ENCODE results near the gene COPS4.
"Not testable (repeated sequence)": the region's sequence is repeated elsewhere in the genome, so short reads cannot be mapped to it uniquely, and the experiment has no call there.

COPS4 gene

GRCh38 chr4:83024233-83024632 lies 10.8 kb upstream of the COPS4 start:
- DNase-seq, result no peak

GRCh38 chr4:83025563-83025962 lies 9.4 kb upstream of the COPS4 start:
- DNase-seq, result no peak

GRCh38 chr4:83028976-83029375 lies 6.0 kb upstream of the COPS4 start:
- DNase-seq, result no peak

GRCh38 chr4:83029688-83030087 lies 5.3 kb upstream of the COPS4 start:
- DNase-seq, result no peak

GRCh38 chr4:83036991-83037665 lies 2.1 kb downstream of the COPS4 start:
- no peak for DNase-seq

- DNase-seq, result no peak
These were observed 5.3 kb downstream of the COPS4 start for GRCh38 chr4:83040269-83040668.

- DNase-seq, result not testable (repeated sequence)
These were observed 8.2 kb downstream of the COPS4 start for GRCh38 chr4:83043157-83043556.

- DNase-seq, result no peak
These were observed 8.9 kb downstream of the COPS4 start for GRCh38 chr4:83043801-83044407.

GRCh38 chr4:83046693-83047473 lies 11.9 kb downstream of the COPS4 start:
- no peak for DNase-seq

GRCh38 chr4:83048781-83049180 lies 13.8 kb downstream of the COPS4 start:
- not testable (repeated sequence) for DNase-seq

- no peak for DNase-seq
These were observed 19.9 kb downstream of the COPS4 start for GRCh38 chr4:83054928-83055327.

GRCh38 chr4:83062739-83063138 lies 27.8 kb downstream of the COPS4 start:
- DNase-seq, result no peak

GRCh38 chr4:83065266-83065665 lies 30.3 kb downstream of the COPS4 start:
- no peak for DNase-seq

GRCh38 chr4:83067058-83067639 lies 32.2 kb downstream of the COPS4 start:
- no peak for DNase-seq

- no peak for DNase-seq
These were observed 36.1 kb downstream of the COPS4 start for GRCh38 chr4:83071116-83071515.

- DNase-seq, result peak; percentile 89
These were observed 39.2 kb downstream of the COPS4 start for GRCh38 chr4:83074086-83074704.

- DNase-seq, result peak; percentile 60
These were observed 39.8 kb downstream of the COPS4 start for GRCh38 chr4:83074783-83075182.

GRCh38 chr4:83075311-83076095 lies 40.5 kb downstream of the COPS4 start:
- DNase-seq, result no peak

GRCh38 chr4:83080561-83080960 lies 45.6 kb downstream of the COPS4 start:
- no peak for DNase-seq

GRCh38 chr4:83082777-83083176 lies 47.8 kb downstream of the COPS4 start:
- DNase-seq, result no peak

GRCh38 chr4:83083925-83084475 lies 49.0 kb downstream of the COPS4 start:
- peak; percentile 23 for DNase-seq

GRCh38 chr4:83084956-83085355 lies 50.0 kb downstream of the COPS4 start:
- DNase-seq, result not testable (repeated sequence)
